GM23338 (cell line): ENCODE results near the gene SI. TPM values are rescaled to one million over a fixed set of nuclear protein-coding genes. Genes with fewer than 3 reads are reported as not detected.

Experiments used
- ATAC-seq: fragments of 200-7000 bp; cut with Tn5 transposase; 3 replicates; pipeline ENCODE4 v1.9.1; 2020
- DNase-seq: peaks from one replicate; pipeline ENCODE4 v3.0.0-alpha.2; 2015; ENCODE audit warnings: low spot score
- H2AFZ ChIP-seq: fragments of 200-600 bp; sonication (generic); 2 replicates; pipeline ENCODE4 v1.8.0; 2016; ENCODE audit warnings: antibody characterized with exemption, mild to moderate bottlenecking, moderate library complexity
- H3F3A ChIP-seq: fragments of 200-600 bp; sonication (generic); replicated peaks from 2 replicates; pipeline ENCODE4 v1.8.0; 2017; ENCODE audit warnings: antibody characterized with exemption, mixed run types, low read depth
- H3K27ac ChIP-seq: fragments of 200-600 bp; sonication (generic); 2 replicates; pipeline ENCODE4 v1.6.1; 2016; ENCODE audit warnings: low read depth
- H3K27me3 ChIP-seq: fragments of 200-600 bp; sonication (generic); 2 replicates; pipeline ENCODE4 v1.8.0; 2016; ENCODE audit warnings: mild to moderate bottlenecking, mixed run types, moderate library complexity; ENCODE audit not compliant: insufficient read depth
- H3K36me3 ChIP-seq: fragments of 200-600 bp; sonication (generic); 2 replicates; pipeline ENCODE4 v1.8.0; 2016; ENCODE audit warnings: mild to moderate bottlenecking; ENCODE audit not compliant: insufficient read depth
- H3K4me1 ChIP-seq: fragments of 200-600 bp; sonication (generic); 2 replicates; pipeline ENCODE4 v1.8.0; 2016; ENCODE audit warnings: mild to moderate bottlenecking, moderate library complexity; ENCODE audit not compliant: insufficient read depth
- H3K4me2 ChIP-seq: fragments of 200-600 bp; sonication (generic); 2 replicates; pipeline ENCODE4 v1.7.1; 2017; ENCODE audit warnings: mixed run types
- H3K4me3 ChIP-seq: fragments of 200-600 bp; sonication (generic); 2 replicates; pipeline ENCODE4 v1.6.1; 2016; ENCODE audit warnings: mixed run types
- H3K79me2 ChIP-seq: fragments of 200-600 bp; sonication (generic); replicated peaks from 2 replicates; pipeline ENCODE4 v1.8.0; 2017; ENCODE audit warnings: mild to moderate bottlenecking; ENCODE audit not compliant: insufficient read depth
- H3K9me2 ChIP-seq: fragments of 200-600 bp; sonication (generic); 2 replicates; pipeline ENCODE4 v1.8.0; 2017; ENCODE audit not compliant: insufficient read depth
- H4K20me1 ChIP-seq: fragments of 200-600 bp; sonication (generic); replicated peaks from 2 replicates; pipeline ENCODE4 v1.8.0; 2017; ENCODE audit warnings: mild to moderate bottlenecking; ENCODE audit not compliant: insufficient read depth
- H3K27ac Mint-ChIP-seq: 2 replicates; pipeline ENCODE4 v1.8.0; 2020; ENCODE audit warnings: inconsistent platforms, mild to moderate bottlenecking, moderate library complexity, mixed read lengths
- H3K27me3 Mint-ChIP-seq: 3 replicates; pipeline ENCODE4 v1.8.0; 2022; ENCODE audit warnings: low read depth, mild to moderate bottlenecking, moderate library complexity, mixed read lengths, inconsistent platforms; ENCODE audit not compliant: insufficient read depth, poor library complexity
- H3K36me3 Mint-ChIP-seq: 3 replicates; pipeline ENCODE4 v1.8.0; 2021; ENCODE audit warnings: low read depth, mild to moderate bottlenecking, inconsistent platforms, moderate library complexity, mixed read lengths
- H3K4me1 Mint-ChIP-seq: 3 replicates; pipeline ENCODE4 v1.8.0; 2020; ENCODE audit warnings: mild to moderate bottlenecking, inconsistent platforms, mixed read lengths
- H3K4me3 Mint-ChIP-seq: 3 replicates; pipeline ENCODE4 v1.8.0; 2021; ENCODE audit warnings: moderate library complexity, mild to moderate bottlenecking, inconsistent platforms, mixed read lengths
- H3K9me3 Mint-ChIP-seq: 3 replicates; pipeline ENCODE4 v1.8.0; 2020; ENCODE audit warnings: moderate library complexity, mild to moderate bottlenecking, inconsistent platforms, mixed read lengths
- CREB1 ChIP-seq: fragments of 250-450 bp; sonication (Bioruptor Pico); IDR thresholded peaks from 2 replicates; pipeline ENCODE4 v1.5.0; 2020; ENCODE audit warnings: low read depth, mild to moderate bottlenecking, moderate library complexity
- EZH2 ChIP-seq: fragments of 200-600 bp; sonication (generic); IDR thresholded peaks from one replicate; pipeline ENCODE4 v1.8.0; 2017; ENCODE audit warnings: antibody characterized with exemption, mild to moderate bottlenecking, low read depth; ENCODE audit not compliant: unreplicated experiment
- JUNB ChIP-seq: IDR thresholded peaks from one replicate; pipeline ENCODE4 v1.6.1; 2016; ENCODE audit warnings: antibody characterized with exemption; ENCODE audit not compliant: unreplicated experiment
- POLR2AphosphoS5 ChIP-seq: IDR thresholded peaks from 2 replicates; pipeline ENCODE4 v1.6.1; 2016; ENCODE audit warnings: antibody characterized with exemption, low read depth
- REST ChIP-seq: IDR thresholded peaks from one replicate; pipeline ENCODE4 v1.6.1; 2018; ENCODE audit warnings: antibody characterized with exemption; ENCODE audit not compliant: unreplicated experiment
- STAT1 ChIP-seq: IDR thresholded peaks from one replicate; pipeline ENCODE4 v1.6.1; 2016; ENCODE audit warnings: antibody characterized with exemption; ENCODE audit not compliant: unreplicated experiment
- ZNF114 ChIP-seq: fragments of 250-450 bp; sonication (Bioruptor Pico); IDR thresholded peaks from 2 replicates; pipeline ENCODE4 v1.5.0; 2020; ENCODE audit warnings: mild to moderate bottlenecking, moderate library complexity
- ZNF331 ChIP-seq: fragments of 250-450 bp; sonication (Bioruptor Pico); IDR thresholded peaks from 2 replicates; pipeline ENCODE4 v1.5.0; 2020; ENCODE audit warnings: low read depth, mild to moderate bottlenecking, moderate library complexity
- polyA plus RNA-seq: library from polyadenylated mRNA; unstranded; fragments of >200 nt; fragmentation: Nextera tagmentation; extraction: Ambion mirVana; gene quantifications from 2 replicates; pipeline ENCODE4 v1.2.1, GENCODE V29; 2016
- total RNA-seq: library from RNA; depleted of rRNA; stranded (reverse); fragments of >200 nt; shearing (Covaris generic); gene quantifications from 2 replicates; pipeline ENCODE4 v1.2.3, GENCODE V29; 2014
- TF ChIP-seq, protein P1 (sequence below): IDR thresholded peaks from 2 replicates; pipeline ENCODE4 v1.6.1; 2016; ENCODE audit warnings: antibody characterized with exemption
- TF ChIP-seq, protein P2 (sequence below): fragments of 250-450 bp; sonication (Bioruptor Pico); IDR thresholded peaks from 2 replicates; pipeline ENCODE4 v1.5.0; 2020; ENCODE audit warnings: mild to moderate bottlenecking, moderate library complexity

Gene SI
- total and polyA plus RNA-seq, 2 experiments from 2014 or later: not detected

- TF ChIP-seq, protein P1, sequence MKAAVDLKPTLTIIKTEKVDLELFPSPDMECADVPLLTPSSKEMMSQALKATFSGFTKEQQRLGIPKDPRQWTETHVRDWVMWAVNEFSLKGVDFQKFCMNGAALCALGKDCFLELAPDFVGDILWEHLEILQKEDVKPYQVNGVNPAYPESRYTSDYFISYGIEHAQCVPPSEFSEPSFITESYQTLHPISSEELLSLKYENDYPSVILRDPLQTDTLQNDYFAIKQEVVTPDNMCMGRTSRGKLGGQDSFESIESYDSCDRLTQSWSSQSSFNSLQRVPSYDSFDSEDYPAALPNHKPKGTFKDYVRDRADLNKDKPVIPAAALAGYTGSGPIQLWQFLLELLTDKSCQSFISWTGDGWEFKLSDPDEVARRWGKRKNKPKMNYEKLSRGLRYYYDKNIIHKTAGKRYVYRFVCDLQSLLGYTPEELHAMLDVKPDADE: no peak
- TF ChIP-seq ZNF114 (CRISPR knock-in tag) (no peak), EZH2 (no peak), REST (no peak), POLR2AphosphoS5 (no peak), STAT1 (no peak), CREB1 (CRISPR knock-in tag) (no peak), ZNF331 (CRISPR knock-in tag) (no peak)
These were observed 2.9 kb upstream of the SI start (continued) for GRCh38 chr3:165081183-165081582.

- Histone ChIP-seq H3K36me3 (no peaks in the 10 kb centered on the region), H3K27me3 (no peaks in the 10 kb centered on the region)
- ATAC-seq: no peak
- TF ChIP-seq ZNF114 (CRISPR knock-in tag): no peak
- TF ChIP-seq, protein P2, sequence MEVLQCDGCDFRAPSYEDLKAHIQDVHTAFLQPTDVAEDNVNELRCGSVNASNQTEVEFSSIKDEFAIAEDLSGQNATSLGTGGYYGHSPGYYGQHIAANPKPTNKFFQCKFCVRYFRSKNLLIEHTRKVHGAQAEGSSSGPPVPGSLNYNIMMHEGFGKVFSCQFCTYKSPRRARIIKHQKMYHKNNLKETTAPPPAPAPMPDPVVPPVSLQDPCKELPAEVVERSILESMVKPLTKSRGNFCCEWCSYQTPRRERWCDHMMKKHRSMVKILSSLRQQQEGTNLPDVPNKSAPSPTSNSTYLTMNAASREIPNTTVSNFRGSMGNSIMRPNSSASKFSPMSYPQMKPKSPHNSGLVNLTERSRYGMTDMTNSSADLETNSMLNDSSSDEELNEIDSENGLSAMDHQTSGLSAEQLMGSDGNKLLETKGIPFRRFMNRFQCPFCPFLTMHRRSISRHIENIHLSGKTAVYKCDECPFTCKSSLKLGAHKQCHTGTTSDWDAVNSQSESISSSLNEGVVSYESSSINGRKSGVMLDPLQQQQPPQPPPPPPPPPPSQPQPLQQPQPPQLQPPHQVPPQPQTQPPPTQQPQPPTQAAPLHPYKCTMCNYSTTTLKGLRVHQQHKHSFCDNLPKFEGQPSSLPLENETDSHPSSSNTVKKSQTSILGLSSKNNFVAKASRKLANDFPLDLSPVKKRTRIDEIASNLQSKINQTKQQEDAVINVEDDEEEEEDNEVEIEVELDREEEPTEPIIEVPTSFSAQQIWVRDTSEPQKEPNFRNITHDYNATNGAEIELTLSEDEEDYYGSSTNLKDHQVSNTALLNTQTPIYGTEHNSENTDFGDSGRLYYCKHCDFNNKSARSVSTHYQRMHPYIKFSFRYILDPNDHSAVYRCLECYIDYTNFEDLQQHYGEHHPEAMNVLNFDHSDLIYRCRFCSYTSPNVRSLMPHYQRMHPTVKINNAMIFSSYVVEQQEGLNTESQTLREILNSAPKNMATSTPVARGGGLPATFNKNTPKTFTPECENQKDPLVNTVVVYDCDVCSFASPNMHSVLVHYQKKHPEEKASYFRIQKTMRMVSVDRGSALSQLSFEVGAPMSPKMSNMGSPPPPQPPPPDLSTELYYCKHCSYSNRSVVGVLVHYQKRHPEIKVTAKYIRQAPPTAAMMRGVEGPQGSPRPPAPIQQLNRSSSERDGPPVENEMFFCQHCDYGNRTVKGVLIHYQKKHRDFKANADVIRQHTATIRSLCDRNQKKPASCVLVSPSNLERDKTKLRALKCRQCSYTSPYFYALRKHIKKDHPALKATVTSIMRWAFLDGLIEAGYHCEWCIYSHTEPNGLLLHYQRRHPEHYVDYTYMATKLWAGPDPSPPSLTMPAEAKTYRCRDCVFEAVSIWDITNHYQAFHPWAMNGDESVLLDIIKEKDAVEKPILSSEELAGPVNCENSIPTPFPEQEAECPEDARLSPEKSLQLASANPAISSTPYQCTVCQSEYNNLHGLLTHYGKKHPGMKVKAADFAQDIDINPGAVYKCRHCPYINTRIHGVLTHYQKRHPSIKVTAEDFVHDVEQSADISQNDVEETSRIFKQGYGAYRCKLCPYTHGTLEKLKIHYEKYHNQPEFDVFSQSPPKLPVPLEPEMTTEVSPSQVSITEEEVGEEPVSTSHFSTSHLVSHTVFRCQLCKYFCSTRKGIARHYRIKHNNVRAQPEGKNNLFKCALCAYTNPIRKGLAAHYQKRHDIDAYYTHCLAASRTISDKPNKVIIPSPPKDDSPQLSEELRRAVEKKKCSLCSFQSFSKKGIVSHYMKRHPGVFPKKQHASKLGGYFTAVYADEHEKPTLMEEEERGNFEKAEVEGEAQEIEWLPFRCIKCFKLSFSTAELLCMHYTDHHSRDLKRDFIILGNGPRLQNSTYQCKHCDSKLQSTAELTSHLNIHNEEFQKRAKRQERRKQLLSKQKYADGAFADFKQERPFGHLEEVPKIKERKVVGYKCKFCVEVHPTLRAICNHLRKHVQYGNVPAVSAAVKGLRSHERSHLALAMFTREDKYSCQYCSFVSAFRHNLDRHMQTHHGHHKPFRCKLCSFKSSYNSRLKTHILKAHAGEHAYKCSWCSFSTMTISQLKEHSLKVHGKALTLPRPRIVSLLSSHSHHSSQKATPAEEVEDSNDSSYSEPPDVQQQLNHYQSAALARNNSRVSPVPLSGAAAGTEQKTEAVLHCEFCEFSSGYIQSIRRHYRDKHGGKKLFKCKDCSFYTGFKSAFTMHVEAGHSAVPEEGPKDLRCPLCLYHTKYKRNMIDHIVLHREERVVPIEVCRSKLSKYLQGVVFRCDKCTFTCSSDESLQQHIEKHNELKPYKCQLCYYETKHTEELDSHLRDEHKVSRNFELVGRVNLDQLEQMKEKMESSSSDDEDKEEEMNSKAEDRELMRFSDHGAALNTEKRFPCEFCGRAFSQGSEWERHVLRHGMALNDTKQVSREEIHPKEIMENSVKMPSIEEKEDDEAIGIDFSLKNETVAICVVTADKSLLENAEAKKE (CRISPR knock-in tag): no peak
- TF ChIP-seq REST: no peak
- TF ChIP-seq JUNB: no peak
- no peak for TF ChIP-seq ZNF331 (CRISPR knock-in tag)
- no peak for TF ChIP-seq STAT1
These were observed 2.6 kb downstream of the SI start for GRCh38 chr3:165075695-165076094.

More at GRCh38 chr3:165075695-165076094, 2.6 kb downstream of the SI start:
- Histone ChIP-seq H4K20me1 (no peaks in the 10 kb centered on the region), H3K4me2 (no peak overlapping the region), H3K9me2 (no peaks in the 10 kb centered on the region), H3K4me3 (no peak overlapping the region), H3K79me2 (no peaks in the 10 kb centered on the region), H3K4me1 (no peaks in the 10 kb centered on the region), H3K27ac (no peak overlapping the region), H2AFZ (no peak overlapping the region), H3F3A (no peaks in the 10 kb centered on the region)
- no peaks in the 10 kb centered on the region; the same call in 2 of the 3 replicates for H3K9me3 Mint-ChIP-seq
- H3K27me3 Mint-ChIP-seq: no peaks in the 10 kb centered on the region
- no peak overlapping the region for H3K27ac Mint-ChIP-seq
- no peaks in the 10 kb centered on the region for H3K4me1 Mint-ChIP-seq
- no peaks in the 10 kb centered on the region for H3K36me3 Mint-ChIP-seq
- no peak overlapping the region for H3K4me3 Mint-ChIP-seq
- DNase-seq: no peak
